ENCODE results near the gene USP22.
"Not testable (repeated sequence)": the region's sequence is repeated elsewhere in the genome, so short reads cannot be mapped to it uniquely, and the experiment has no call there.

USP22 gene

GRCh38 chr17:21042458-21043295, at the start of gene USP22:
USP22 (minus strand) TSS chr17:21043011; CDS start chr17:21042835, 176 bp downstream.
- FAIRE-seq (no peak), DNase-seq (ENCODE audit: low spot score) (no peak)

- FAIRE-seq (no peak), DNase-seq (ENCODE audit: low spot score) (no peak)
These were observed 48.2 kb upstream of the USP22 start for GRCh38 chr17:21090902-21091618.

- FAIRE-seq (no peak), DNase-seq (ENCODE audit: low spot score) (no peak)
These were observed 47.4 kb upstream of the USP22 start for GRCh38 chr17:21089933-21090901.

- FAIRE-seq (peak; percentile 82), DNase-seq (ENCODE audit: low spot score) (peak; percentile 59)
These were observed 46.3 kb upstream of the USP22 start for GRCh38 chr17:21089145-21089544.

GRCh38 chr17:21085707-21086106, 42.9 kb upstream of the USP22 start:
- DNase-seq (ENCODE audit: low spot score) (no peak), FAIRE-seq (no peak)

- not testable (repeated sequence) for DNase-seq (ENCODE audit: low spot score); FAIRE-seq
These were observed 42.5 kb upstream of the USP22 start for GRCh38 chr17:21085280-21085679.

- FAIRE-seq (no peak), DNase-seq (ENCODE audit: low spot score) (no peak)
These were observed 39.2 kb upstream of the USP22 start for GRCh38 chr17:21082001-21082436.

GRCh38 chr17:21079196-21079595, 36.4 kb upstream of the USP22 start:
- FAIRE-seq (no peak), DNase-seq (ENCODE audit: low spot score) (no peak)

GRCh38 chr17:21078016-21078780, 35.4 kb upstream of the USP22 start:
- no peak for FAIRE-seq
- no peak for DNase-seq (ENCODE audit: low spot score)

GRCh38 chr17:21077281-21077680, 34.5 kb upstream of the USP22 start:
- DNase-seq (ENCODE audit: low spot score) (no peak), FAIRE-seq (no peak)

- DNase-seq (ENCODE audit: low spot score), result no peak
- FAIRE-seq, result no peak
These were observed 33.4 kb upstream of the USP22 start for GRCh38 chr17:21076242-21076641.

- no peak for FAIRE-seq
These were observed 32.9 kb upstream of the USP22 start for GRCh38 chr17:21075739-21076085.

GRCh38 chr17:21072745-21073197, 30.0 kb upstream of the USP22 start:
- no peak for FAIRE-seq

More at GRCh38 chr17:21075739-21076085, 32.9 kb upstream of the USP22 start:
- DNase-seq (ENCODE audit: low spot score), result no peak

GRCh38 chr17:21066394-21066793, 23.6 kb upstream of the USP22 start:
- FAIRE-seq, result no peak
- DNase-seq (ENCODE audit: low spot score), result no peak

More at GRCh38 chr17:21072745-21073197, 30.0 kb upstream of the USP22 start:
- no peak for DNase-seq (ENCODE audit: low spot score)

- DNase-seq (ENCODE audit: low spot score) (no peak), FAIRE-seq (no peak)
These were observed 19.2 kb upstream of the USP22 start for GRCh38 chr17:21061971-21062526.

- no peak for FAIRE-seq
These were observed 18.5 kb upstream of the USP22 start for GRCh38 chr17:21061158-21061835.

GRCh38 chr17:21059761-21060160, 16.9 kb upstream of the USP22 start:
- DNase-seq (ENCODE audit: low spot score) (no peak), FAIRE-seq (no peak)

More at GRCh38 chr17:21061158-21061835, 18.5 kb upstream of the USP22 start:
- no peak for DNase-seq (ENCODE audit: low spot score)

GRCh38 chr17:21058098-21058893, 15.5 kb upstream of the USP22 start:
- FAIRE-seq, result no peak
- no peak for DNase-seq (ENCODE audit: low spot score)

GRCh38 chr17:21053056-21053455, 10.2 kb upstream of the USP22 start:
- not testable (repeated sequence) for FAIRE-seq

More at GRCh38 chr17:21053056-21053455, 10.2 kb upstream of the USP22 start:
- not testable (repeated sequence) for DNase-seq (ENCODE audit: low spot score)
